Measurements from ENCODE around the gene SNX25.

DNA sequence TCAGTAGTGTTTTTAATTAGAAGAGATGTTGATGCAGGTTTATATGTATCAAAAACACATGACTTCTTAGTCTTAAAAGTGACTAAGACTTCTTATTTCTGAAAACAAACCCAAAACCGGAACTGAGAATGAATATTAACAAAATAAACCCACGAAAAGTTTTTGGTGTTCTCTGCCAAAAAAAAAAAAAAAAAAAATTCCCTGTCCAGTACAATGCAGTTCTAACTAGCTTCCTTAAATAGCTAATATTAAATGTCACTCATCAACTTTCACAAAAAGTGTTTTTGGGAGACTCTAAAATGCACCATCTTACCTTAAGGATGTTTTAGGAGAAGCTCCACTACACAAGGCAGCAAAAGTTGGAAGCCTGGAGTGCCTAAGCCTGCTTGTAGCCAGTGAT, 189.2 kb downstream of the SNX25 start:
- TF ChIP-seq, protein P1, sequence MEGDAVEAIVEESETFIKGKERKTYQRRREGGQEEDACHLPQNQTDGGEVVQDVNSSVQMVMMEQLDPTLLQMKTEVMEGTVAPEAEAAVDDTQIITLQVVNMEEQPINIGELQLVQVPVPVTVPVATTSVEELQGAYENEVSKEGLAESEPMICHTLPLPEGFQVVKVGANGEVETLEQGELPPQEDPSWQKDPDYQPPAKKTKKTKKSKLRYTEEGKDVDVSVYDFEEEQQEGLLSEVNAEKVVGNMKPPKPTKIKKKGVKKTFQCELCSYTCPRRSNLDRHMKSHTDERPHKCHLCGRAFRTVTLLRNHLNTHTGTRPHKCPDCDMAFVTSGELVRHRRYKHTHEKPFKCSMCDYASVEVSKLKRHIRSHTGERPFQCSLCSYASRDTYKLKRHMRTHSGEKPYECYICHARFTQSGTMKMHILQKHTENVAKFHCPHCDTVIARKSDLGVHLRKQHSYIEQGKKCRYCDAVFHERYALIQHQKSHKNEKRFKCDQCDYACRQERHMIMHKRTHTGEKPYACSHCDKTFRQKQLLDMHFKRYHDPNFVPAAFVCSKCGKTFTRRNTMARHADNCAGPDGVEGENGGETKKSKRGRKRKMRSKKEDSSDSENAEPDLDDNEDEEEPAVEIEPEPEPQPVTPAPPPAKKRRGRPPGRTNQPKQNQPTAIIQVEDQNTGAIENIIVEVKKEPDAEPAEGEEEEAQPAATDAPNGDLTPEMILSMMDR (conservative IDR thresholded peaks at IDR 0.05 in 1 of 2, IDR thresholded peaks at IDR 0.05 in 1 of 2; ENCODE audit: low read depth in 1 of 2, low read length in 2 of 2), result no peak
- no peak for TF ChIP-seq EZH2 (IDR thresholded peaks at IDR 0.05; ENCODE audit: low read length, missing control alignments)
